ENCODE data around the gene ARF4. TPM values are rescaled to one million over a fixed set of nuclear protein-coding genes. Genes with fewer than 3 reads are reported as not detected.

Gene ARF4
- total and polyA plus RNA-seq, 2 of the 4 experiments (the other 2 are of a cell fraction), result 172 to 412 TPM

GRCh38 chr3:57555738-57556458 lies 41.2 kb downstream of the ARF4 start, which contains the start of gene PDE12 (continued):
- TF ChIP-seq USF2 (IDR thresholded peaks at IDR 0.05; ENCODE audit: low read depth, low read length) (peak; percentile 92), CHD1 (IDR thresholded peaks at IDR 0.05; ENCODE audit: low read depth, low read length) (0 out of 2 replicates have a peak, but pooled peaks have one; percentile 65), CEBPB (IDR thresholded peaks at IDR 0.05; ENCODE audit: low read depth, low read length) (no peak)

- Histone ChIP-seq H3K4me1 (ENCODE audit: control insufficient read depth, insufficient read depth, low read length) (peaks cover 1% of the 10 kb centered on the region; the same call in 1 of the 2 replicates), H3K4me2 (ENCODE audit: low read depth, low read length) (peak overlapping the region; percentile 96), H2AFZ (replicated peaks; ENCODE audit: low read length, poor library complexity) (peak overlapping the region; percentile 100), H2AK9ac (replicated peaks; ENCODE audit: low read depth, low read length, poor library complexity) (no peak overlapping the region), H4K20me1 (ENCODE audit: insufficient read depth, low read length) (peaks cover 11% of the 10 kb centered on the region), H4K91ac (ENCODE audit: insufficient read depth, low read depth, low read length) (peak overlapping the region; percentile 87), H3K9me3 (ENCODE audit: control insufficient read depth, insufficient read depth, low read length) (no peaks in the 10 kb centered on the region), H3K36me3 (ENCODE audit: control insufficient read depth, insufficient read depth, low read length) (peaks cover 2% of the 10 kb centered on the region; the same call in 1 of the 2 replicates), H3K27ac (ENCODE audit: insufficient read depth, low read length) (peak overlapping the region; percentile 73), H3K56ac (ENCODE audit: extremely low read depth, insufficient read depth, low read length) (peak overlapping the region; percentile 48; the same call in 1 of the 2 replicates), H3K4me3 (ENCODE audit: insufficient read depth, low read depth, low read length) (peak overlapping the region; percentile 79), H2BK5ac (ENCODE audit: low read depth, low read length, poor library complexity, severe bottlenecking) (peak overlapping the region; percentile 92), H3K23ac (ENCODE audit: low read depth, low read length) (peak overlapping the region; percentile 35), H4K8ac (ENCODE audit: low read depth in 2 of 2, low read length in 2 of 2) (peak overlapping the region; percentile 99), H2BK120ac (ENCODE audit: low read depth, low read length) (peak overlapping the region; percentile 98; the same call in 1 of the 2 replicates), H2BK15ac (ENCODE audit: low read depth, low read length) (peak overlapping the region; percentile 13; the same call in 1 of the 3 replicates), H3K79me1 (ENCODE audit: low read depth in 1 of 2, low read length in 2 of 2) (peaks cover 6 to 26% of the 10 kb centered on the region in 2 experiments), H2AK5ac (ENCODE audit: low read depth, low read length) (peak overlapping the region; percentile 67), H3K4ac (ENCODE audit: low read depth, low read length) (peak overlapping the region; percentile 92), H3K27me3 (ENCODE audit: control insufficient read depth, insufficient read depth, low read length) (no peaks in the 10 kb centered on the region), H2BK20ac (ENCODE audit: low read depth, low read length) (no peak overlapping the region), H3K14ac (replicated peaks; ENCODE audit: low read depth, low read length) (peak overlapping the region; percentile 93), H4K5ac (ENCODE audit: low read depth, low read length) (peak overlapping the region; percentile 99), H3K9ac (ENCODE audit: low read depth, low read length) (peak overlapping the region; percentile 87), H3K9me1 (ENCODE audit: insufficient read depth, low read length) (peaks cover 4% of the 10 kb centered on the region), H3K18ac (ENCODE audit: low read depth, low read length) (peak overlapping the region; percentile 66; the same call in 1 of the 2 replicates)
- ATAC-seq (ENCODE audit: low read depth), result no peak
- no peak for DNase-seq
- no TSS peak for BruUV-seq (replicated peaks)
- CTCF ChIA-PET, result interaction anchor here (0.9 kb wide), 1 partner anchor 17 kb away, joined by 3 read pairs; no protein-coding TSS in a partner anchor
- POLR2A ChIA-PET (ENCODE audit: unreplicated experiment), result no interaction called here
- dilution Hi-C loops (cut with HindIII; ENCODE audit: low sequenced_read_pairs, unreplicated experiment), result no loop called here
- no CpG with 5 or more reads among the region's 8 CpGs for WGBS, 2 experiments (ENCODE audit: extremely low coverage in 2 of 2, insufficient read length in 1 of 2)
- intact Hi-C loops (cut with micrococcal nuclease), result loop anchor here (5.0 kb wide), 1 partner anchor 383 kb away; no protein-coding TSS in a partner anchor
- TF ChIP-seq FOS (IDR thresholded peaks at IDR 0.05; ENCODE audit: low read depth, low read length) (no peak), CHD1 (IDR thresholded peaks at IDR 0.05; ENCODE audit: low read depth, low read length) (no peak), BHLHE40 (IDR thresholded peaks at IDR 0.05; ENCODE audit: low read depth, low read length) (no peak), ELK1 (IDR thresholded peaks at IDR 0.05; ENCODE audit: borderline replicate concordance, low read depth, low read length) (no peak), POLR2A (IDR thresholded peaks at IDR 0.05; ENCODE audit: low read depth, low read length) (no peak), RFX5 (IDR thresholded peaks at IDR 0.05; ENCODE audit: low read depth, low read length) (no peak), CEBPB (IDR thresholded peaks at IDR 0.05; ENCODE audit: low read depth, low read length) (no peak), USF2 (IDR thresholded peaks at IDR 0.05; ENCODE audit: low read depth, low read length) (no peak), CTCF (conservative IDR thresholded peaks at IDR 0.05; ENCODE audit: low read depth, low read length) (no peak)
- in situ Hi-C loops (cut with MboI; ENCODE audit: low sequenced_read_pairs), result loop anchor here (25.0 kb wide), 1 partner anchor 393 kb away; the partner anchor contains the start of gene IL17RD
Observed at GRCh38 chr3:57555306-57555705, 41.8 kb downstream of the ARF4 start.

All from IMR-90 (cell line).